Activated CD8-positive, alpha-beta T cell treated with anti-CD3 and anti-CD28 coated beads, Interleukin-2, amount 10 ng/mL, durations not matched to agents 7 days and 5 days (primary cell): ENCODE data around the gene ARSA. TPM values are rescaled to one million over a fixed set of nuclear protein-coding genes. Genes with fewer than 3 reads are reported as not detected.
"Not testable (repeated sequence)": the region's sequence is repeated elsewhere in the genome, so short reads cannot be mapped to it uniquely, and the experiment has no call there.

Experiments used
- ATAC-seq: fragments of 150-1000 bp; cut with Tn5 transposase; one replicate; pipeline ENCODE4 v1.10.0; 2021; ENCODE audit warnings: moderate library complexity
- CTCF ChIA-PET: fragments of 350-600 bp; sonication (Branson Sonifier 250); formaldehyde crosslinking; loops from one replicate; lab custom pipeline; 2021; ENCODE audit warnings: antibody characterized with exemption; lab: Charles Lee
- POLR2A ChIA-PET: fragments of 350-600 bp; sonication (Branson Sonifier 250); formaldehyde crosslinking; loops from one replicate; lab custom pipeline; 2021; ENCODE audit warnings: antibody characterized with exemption; lab: Charles Lee
- DNase-seq: peaks from one replicate; pipeline ENCODE4 v3.0.0-alpha.2; 2020
- H3K27ac Mint-ChIP-seq: one replicate; pipeline ENCODE4 v1.8.0; 2021; ENCODE audit warnings: mild to moderate bottlenecking, mixed read lengths
- H3K27me3 Mint-ChIP-seq: one replicate; pipeline ENCODE4 v1.8.0; 2021; ENCODE audit warnings: low read depth, mixed read lengths
- H3K36me3 Mint-ChIP-seq: one replicate; pipeline ENCODE4 v1.8.0; 2021; ENCODE audit warnings: low read depth, mixed read lengths
- H3K4me1 Mint-ChIP-seq: one replicate; pipeline ENCODE4 v1.8.0; 2021; ENCODE audit warnings: low read depth, mixed read lengths
- H3K4me3 Mint-ChIP-seq: one replicate; pipeline ENCODE4 v1.8.0; 2021; ENCODE audit warnings: mild to moderate bottlenecking, mixed read lengths
- H3K9me3 Mint-ChIP-seq: one replicate; pipeline ENCODE4 v1.8.0; 2022; ENCODE audit warnings: mixed read lengths; ENCODE audit not compliant: insufficient read depth
- total RNA-seq, 2 experiments: library from RNA; stranded (reverse); gene quantifications; one replicate each; pipeline ENCODE4 v1.2.3, GENCODE V29; 2021

ARSA gene
- total RNA-seq, 2 experiments from 2014 or later: 28.8 to 35.1 TPM

DNA sequence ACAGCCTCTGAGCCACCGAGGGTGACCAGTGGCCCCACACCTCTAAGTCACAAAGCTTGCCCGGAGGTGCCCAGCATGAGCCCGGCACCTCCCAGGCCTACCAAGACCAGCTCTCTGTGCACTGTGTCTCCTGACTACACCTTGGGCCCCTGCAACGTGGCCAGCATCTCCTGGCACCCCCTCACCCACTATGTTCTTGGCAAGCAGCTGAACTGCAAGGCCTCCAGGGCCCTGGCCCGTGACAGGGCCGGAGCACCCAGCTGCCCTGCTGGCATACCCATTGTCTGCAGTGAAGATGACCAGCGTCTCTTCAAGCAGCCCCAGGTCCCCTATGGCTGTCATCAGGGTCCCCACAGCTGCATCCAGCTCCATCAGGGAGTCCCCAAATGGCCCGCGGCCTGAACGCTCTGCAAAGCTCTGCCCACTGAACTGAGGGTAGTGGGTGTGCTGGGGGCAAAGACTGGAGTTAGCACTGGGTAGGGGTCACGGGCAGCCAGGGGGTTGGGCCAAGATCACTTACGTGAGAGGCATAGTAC, 1.6 kb downstream of the ARSA start:
- Mint-ChIP-seq H3K27ac (peak overlapping the region; percentile 73), H3K36me3 (peaks cover 7% of the 10 kb centered on the region), H3K9me3 (no peaks in the 10 kb centered on the region), H3K4me1 (peaks cover 40% of the 10 kb centered on the region), H3K4me3 (peak overlapping the region; percentile 63), H3K27me3 (peaks cover 3% of the 10 kb centered on the region)
- ATAC-seq (no peak), DNase-seq (no peak)
- POLR2A ChIA-PET: interaction anchor here (0.7 to 0.8 kb wide), 2 partner anchors 10 to 101 kb away, joined by 3 read pairs; partner anchors contain the start of gene SCO2
- CTCF ChIA-PET: interaction anchor here (1.0 kb wide), 1 partner anchor 67 kb away, joined by 3 read pairs; no protein-coding TSS in a partner anchor

DNA sequence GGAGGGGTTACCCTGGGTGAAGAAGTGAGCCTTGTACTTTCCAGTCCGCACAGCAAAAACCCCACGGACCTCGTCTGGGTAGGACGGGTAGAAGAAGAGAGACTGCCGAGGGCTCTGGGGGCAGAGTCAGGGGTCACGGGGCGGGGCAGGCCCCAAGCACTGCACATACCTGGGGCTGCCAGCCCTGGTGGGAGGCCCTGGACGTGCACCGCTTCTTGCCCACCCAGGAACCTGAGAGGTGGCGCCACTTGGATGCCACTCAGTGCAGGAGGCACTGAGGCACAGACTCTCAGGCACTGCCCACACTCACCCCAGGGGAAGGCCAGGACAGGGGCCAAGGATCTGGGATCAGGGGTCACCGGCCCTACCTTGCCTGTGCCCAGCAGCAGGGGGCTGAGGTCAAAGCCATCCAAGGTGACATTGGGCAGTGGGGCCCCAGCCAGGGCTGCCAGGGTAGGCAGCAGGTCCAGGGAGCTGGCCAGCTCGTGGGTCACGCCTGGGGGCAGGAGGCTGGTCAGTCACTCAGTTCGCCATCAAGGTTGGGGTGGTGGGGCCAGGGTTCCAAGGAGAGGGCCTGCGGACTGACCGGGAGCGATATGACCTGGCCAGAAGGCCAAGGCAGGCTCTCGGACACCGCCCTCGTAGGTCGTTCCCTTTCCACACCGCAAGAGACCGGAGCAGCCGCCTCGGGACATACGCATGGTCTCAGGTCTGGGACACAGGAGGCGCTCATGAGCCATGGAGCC, 2.2 kb downstream of the ARSA start:
- Mint-ChIP-seq H3K27me3 (peaks cover 3% of the 10 kb centered on the region), H3K27ac (no peak overlapping the region), H3K4me1 (peaks cover 46% of the 10 kb centered on the region), H3K4me3 (peak overlapping the region; percentile 63), H3K36me3 (peaks cover 7% of the 10 kb centered on the region), H3K9me3 (no peaks in the 10 kb centered on the region)
- ATAC-seq: no peak
- CTCF ChIA-PET: interaction anchor here (1.0 kb wide), 1 partner anchor 68 kb away, joined by 3 read pairs; no protein-coding TSS in a partner anchor
- DNase-seq: no peak
- POLR2A ChIA-PET: interaction anchor here (0.7 to 0.8 kb wide), 2 partner anchors 9 to 100 kb away, joined by 3 read pairs; partner anchors contain the start of gene SCO2

DNA sequence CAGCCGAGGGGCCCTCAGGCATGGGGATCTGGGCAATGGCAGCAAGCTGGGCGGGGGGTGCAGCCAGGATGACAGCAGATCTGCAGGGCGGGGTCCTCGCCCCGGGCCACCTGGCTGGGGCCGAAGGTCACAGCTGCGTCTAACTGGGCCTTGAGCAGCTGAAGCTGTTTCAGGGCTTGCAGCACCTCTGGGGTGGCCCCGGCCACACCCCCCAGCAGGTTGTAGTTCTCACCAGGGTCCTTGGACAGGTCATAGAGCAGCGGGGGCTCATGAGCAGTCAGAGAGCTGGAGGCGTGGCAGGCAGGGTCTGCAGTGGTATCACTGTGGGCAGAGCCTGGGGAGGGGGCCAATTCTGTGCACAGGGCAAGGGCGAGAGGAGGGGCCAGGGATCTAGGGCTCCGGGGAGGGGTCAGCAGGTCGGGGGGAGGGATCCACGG, 2.8 kb downstream of the ARSA start:
- H3K9me3 Mint-ChIP-seq: no peaks in the 10 kb centered on the region
- H3K36me3 Mint-ChIP-seq: peaks cover 7% of the 10 kb centered on the region
- CTCF ChIA-PET: no interaction called here
- peaks cover 52% of the 10 kb centered on the region for H3K4me1 Mint-ChIP-seq
- POLR2A ChIA-PET: no interaction called here
- peaks cover 3% of the 10 kb centered on the region for H3K27me3 Mint-ChIP-seq
- DNase-seq (no peak), ATAC-seq (no peak)
- H3K27ac Mint-ChIP-seq: no peak overlapping the region
- no peak overlapping the region for H3K4me3 Mint-ChIP-seq

DNA sequence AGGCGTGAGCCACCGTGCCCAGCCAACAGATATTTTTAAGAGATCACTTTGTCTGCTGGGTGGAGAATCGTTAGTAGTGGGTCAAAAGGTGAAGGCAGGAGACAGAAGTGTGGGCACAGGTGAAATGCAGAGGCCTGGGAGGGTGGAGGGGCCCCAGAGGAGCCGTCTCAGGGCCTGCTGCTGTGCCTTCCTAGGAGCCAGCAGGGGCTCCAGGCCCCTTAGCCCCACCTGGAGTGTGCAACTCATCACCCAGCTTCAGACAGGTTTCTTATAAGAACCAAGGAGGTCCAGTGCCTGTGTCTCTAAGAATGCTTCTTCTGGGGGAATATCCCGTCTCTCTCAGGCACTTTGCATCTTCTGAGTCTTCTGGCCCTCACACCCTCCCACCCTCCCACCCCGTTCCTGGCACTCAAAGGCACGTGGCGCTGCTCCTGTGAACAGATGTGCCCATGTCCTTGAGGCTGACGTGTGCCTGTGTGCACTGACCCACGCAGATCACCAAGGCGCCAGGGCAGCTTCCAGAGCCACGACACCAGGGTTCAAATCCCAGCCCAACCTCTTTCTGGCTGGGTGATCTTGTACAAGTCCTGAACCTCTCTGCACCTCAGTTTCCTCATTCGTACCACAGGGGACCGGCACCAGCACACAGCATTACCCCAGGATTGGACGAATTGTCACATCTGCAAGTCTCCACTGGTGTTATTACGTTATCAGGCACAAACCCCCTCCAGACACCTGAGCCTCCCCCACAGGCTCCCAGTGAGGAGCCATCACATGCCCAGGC, 3.4 kb downstream of the ARSA start:
- DNase-seq (no peak), ATAC-seq (no peak)
- H3K36me3 Mint-ChIP-seq: peaks cover 7% of the 10 kb centered on the region
- H3K4me3 Mint-ChIP-seq: no peak overlapping the region
- H3K27ac Mint-ChIP-seq: no peak overlapping the region
- CTCF ChIA-PET: no interaction called here
- H3K4me1 Mint-ChIP-seq: peaks cover 55% of the 10 kb centered on the region
- POLR2A ChIA-PET: interaction anchor here (0.7 kb wide), 1 partner anchor 331 kb away, joined by 3 read pairs; no protein-coding TSS in a partner anchor
- H3K9me3 Mint-ChIP-seq: no peaks in the 10 kb centered on the region
- peaks cover 3% of the 10 kb centered on the region for H3K27me3 Mint-ChIP-seq

DNA sequence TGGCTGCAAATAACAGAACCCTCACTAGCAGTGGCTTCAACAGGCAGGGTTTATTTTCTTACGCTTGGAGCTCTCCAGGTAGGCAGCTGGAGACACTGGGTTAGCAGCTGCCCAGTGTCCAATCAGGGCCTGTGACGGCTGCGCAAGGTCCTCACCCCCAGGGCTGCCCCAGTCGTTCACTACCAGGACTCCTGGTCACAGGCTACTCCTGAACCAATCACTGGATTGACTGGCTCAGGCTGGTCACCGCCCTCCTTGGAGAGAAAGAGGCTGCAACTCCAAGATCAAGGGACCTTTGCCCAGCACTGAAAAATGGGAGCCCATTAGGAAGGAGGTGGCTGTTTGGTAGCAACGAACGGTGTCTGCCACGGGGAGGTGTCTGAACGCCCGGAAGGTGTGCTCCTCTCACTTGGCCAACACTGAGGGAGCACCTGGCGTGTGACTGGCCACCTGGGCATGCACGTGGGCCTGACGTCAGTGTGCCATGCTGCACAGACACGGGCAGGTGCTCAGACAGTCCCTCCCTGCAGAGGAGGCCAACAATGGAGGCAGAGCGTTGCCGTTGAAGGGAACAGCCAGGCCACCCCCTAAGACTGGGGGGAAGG, 5.1 kb downstream of the ARSA start:
- Mint-ChIP-seq H3K27me3 (no peaks in the 10 kb centered on the region), H3K4me3 (peak overlapping the region; percentile 84), H3K9me3 (no peaks in the 10 kb centered on the region), H3K4me1 (peaks cover 50% of the 10 kb centered on the region), H3K27ac (peak overlapping the region; percentile 100), H3K36me3 (peaks cover 7% of the 10 kb centered on the region)
- DNase-seq: no peak
- ChIA-PET POLR2A (interaction anchor here (2.0 to 5.1 kb wide), 4 partner anchors 78 to 96 kb away, joined by 10 to 111 read pairs (median 49); partner anchors contain the start of genes KLHDC7B, SCO2 and TYMP), CTCF (interaction anchor here (1.0 to 4.4 kb wide), 5 partner anchors 11 to 329 kb away, joined by 3 to 77 read pairs (median 10); partner anchors contain the start of gene SCO2)
- no peak for ATAC-seq

DNA sequence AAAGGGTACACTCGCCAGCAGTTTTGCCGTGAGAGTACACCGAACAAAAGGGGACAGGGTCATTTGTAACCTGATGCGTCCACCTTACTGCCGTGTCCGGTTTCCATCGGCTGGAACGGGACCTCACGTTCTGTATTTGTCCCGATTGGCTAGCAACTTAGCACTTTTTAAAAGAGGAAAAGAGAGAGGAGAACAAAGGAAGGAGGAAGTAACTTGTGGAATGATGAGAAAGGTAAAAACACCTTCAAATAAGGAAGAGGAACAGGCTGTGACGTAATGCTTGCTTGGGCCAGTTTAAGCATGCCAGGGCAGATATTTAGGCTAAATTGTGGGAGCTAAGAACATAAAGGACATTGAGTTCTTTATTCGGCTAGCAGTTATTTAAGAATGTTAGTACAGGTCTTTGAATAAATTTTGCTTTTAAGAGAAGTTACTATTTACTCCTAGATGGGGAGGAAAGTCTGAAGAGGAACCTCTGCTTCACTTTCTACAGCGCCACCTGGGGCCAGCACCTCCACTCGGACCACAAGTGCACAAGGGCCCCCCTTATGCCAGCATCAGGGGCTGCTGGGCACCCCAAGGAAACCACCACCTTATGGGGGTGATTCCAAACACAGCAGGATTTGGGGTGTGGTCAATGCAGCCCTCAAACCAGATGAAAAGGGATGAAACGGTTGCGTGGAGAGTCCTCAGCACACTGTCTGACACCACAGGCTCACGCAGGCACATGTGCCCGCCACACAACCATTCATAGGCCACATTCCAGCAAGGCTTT, 5.8 kb downstream of the ARSA start:
- peaks cover 7% of the 10 kb centered on the region for H3K36me3 Mint-ChIP-seq
- ChIA-PET POLR2A (interaction anchor here (0.6 to 5.1 kb wide), 21 partner anchors 40 to 432 kb away, joined by 3 to 111 read pairs (median 7); partner anchors contain the start of genes CHKB, HDAC10, KLHDC7B and LMF2), CTCF (interaction anchor here (1.0 to 4.4 kb wide), 22 partner anchors 8 to 371 kb away, joined by 3 to 77 read pairs (median 8); partner anchors contain the start of genes CHKB, HDAC10, LMF2 and NCAPH2)
- H3K27me3 Mint-ChIP-seq: peaks cover 2% of the 10 kb centered on the region
- DNase-seq (peak; percentile 68), ATAC-seq (peak; percentile 8)
- peaks cover 48% of the 10 kb centered on the region for H3K4me1 Mint-ChIP-seq
- peak overlapping the region; percentile 84 for H3K4me3 Mint-ChIP-seq
- H3K9me3 Mint-ChIP-seq: no peaks in the 10 kb centered on the region
- H3K27ac Mint-ChIP-seq: peak overlapping the region; percentile 100

DNA sequence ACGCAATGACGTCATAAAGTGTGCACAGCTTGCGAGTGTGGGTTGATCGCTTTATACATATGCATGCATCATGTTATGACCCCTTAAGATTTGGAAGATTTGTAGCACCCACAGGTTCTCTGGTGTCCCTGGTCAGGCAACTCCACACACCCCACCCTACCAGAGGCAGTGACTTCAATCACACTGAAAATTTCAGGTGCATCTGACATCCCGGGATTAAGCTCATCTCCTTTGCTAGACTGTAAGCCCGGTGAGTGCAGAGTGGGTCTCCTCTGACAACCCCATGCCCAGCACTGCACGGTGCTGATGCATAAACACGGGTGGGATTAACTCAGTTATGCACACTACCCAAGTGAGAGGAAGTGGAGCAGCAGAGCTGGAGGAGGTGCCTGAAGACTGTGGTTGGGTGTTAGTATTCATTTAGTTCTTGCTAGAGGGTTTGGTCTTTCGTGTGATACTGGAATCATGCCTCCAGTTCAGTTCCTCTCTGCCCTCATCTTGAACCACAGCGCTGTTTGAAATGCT, 6.5 kb downstream of the ARSA start:
- DNase-seq: peak; percentile 77
- ChIA-PET POLR2A (interaction anchor here (0.6 to 5.1 kb wide), 26 partner anchors 20 to 431 kb away, joined by 3 to 111 read pairs (median 6); partner anchors contain the start of genes CHKB, HDAC10, KLHDC7B and LMF2), CTCF (interaction anchor here (0.9 to 4.4 kb wide), 31 partner anchors 9 to 430 kb away, joined by 3 to 77 read pairs (median 7); partner anchors contain the start of genes CHKB, HDAC10, KLHDC7B and LMF2)
- ATAC-seq: peak; percentile 62
- Mint-ChIP-seq H3K9me3 (no peaks in the 10 kb centered on the region), H3K36me3 (peaks cover 6% of the 10 kb centered on the region), H3K27me3 (peaks cover 2% of the 10 kb centered on the region), H3K4me3 (peak overlapping the region; percentile 84), H3K4me1 (peaks cover 44% of the 10 kb centered on the region), H3K27ac (peak overlapping the region; percentile 100)

DNA sequence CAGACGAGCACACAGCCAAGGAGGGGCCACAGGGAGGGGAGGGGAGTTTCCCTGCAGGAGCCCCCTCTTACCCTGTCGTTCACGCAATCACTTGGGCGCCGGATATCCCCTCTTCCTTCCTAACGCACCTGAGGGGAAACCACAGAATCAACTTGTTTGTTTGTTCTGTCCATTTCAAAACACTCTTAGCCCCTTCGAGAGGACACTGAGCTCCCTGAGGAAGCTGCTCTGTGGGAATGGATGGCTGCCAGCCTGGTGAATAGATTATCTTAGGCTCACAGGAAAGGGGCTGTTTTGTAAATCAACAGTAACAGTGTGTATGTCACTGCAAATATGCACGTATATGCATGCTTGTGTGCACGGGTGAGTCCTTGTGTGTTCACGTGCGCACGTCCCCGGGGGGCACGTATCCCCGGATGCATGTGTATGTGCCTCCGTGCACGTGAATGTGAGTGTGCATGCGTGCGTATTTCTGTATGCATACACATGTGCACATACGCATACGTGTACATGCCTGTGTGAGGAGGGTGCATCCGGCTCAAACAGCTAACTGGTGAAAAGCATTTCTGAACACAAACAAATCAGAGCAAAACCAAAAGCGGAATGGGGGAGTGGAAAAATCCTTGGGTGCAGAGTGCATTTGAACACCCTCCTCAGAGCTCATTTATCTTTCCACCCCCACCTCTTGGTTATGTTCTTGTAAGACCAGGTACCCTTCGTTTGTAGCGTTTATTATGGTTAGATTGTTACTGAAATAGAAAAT, 7.2 kb downstream of the ARSA start:
- peak; percentile 95 for DNase-seq
- no peaks in the 10 kb centered on the region for H3K9me3 Mint-ChIP-seq
- H3K27me3 Mint-ChIP-seq: peaks cover 2% of the 10 kb centered on the region
- peaks cover 42% of the 10 kb centered on the region for H3K4me1 Mint-ChIP-seq
- H3K4me3 Mint-ChIP-seq: peak overlapping the region; percentile 84
- peaks cover 4% of the 10 kb centered on the region for H3K36me3 Mint-ChIP-seq
- peak overlapping the region; percentile 100 for H3K27ac Mint-ChIP-seq
- ATAC-seq: peak; percentile 79
- CTCF ChIA-PET: interaction anchor here (0.6 to 4.4 kb wide), 41 partner anchors 8 to 430 kb away, joined by 3 to 77 read pairs (median 5); partner anchors contain the start of genes CHKB, DENND6B, HDAC10 and KLHDC7B
- POLR2A ChIA-PET: interaction anchor here (0.8 to 5.1 kb wide), 25 partner anchors 19 to 430 kb away, joined by 3 to 111 read pairs (median 6); partner anchors contain the start of genes CHKB, HDAC10, KLHDC7B and LMF2

DNA sequence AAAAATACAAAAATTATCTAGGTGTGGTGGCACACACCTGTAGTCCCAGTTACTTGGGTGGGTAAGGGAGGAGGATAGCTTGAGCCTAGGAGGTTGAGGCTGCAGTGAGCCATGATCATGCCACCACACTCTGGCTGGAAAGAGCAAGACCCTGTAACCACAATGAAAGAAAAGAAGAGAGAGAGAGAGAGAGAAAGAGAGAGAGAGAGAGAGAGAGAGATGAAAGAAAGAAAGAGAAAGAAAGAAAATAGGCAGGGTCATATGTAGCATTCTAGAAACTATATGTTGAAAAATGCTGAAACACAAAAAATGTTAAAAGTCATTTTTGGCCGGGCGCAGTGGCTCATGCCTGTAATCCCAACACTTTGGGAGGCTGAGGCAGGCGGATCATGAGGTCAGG, 13.7 kb downstream of the ARSA start:
- H3K9me3 Mint-ChIP-seq, H3K4me3 Mint-ChIP-seq, CTCF ChIA-PET, DNase-seq, H3K27ac Mint-ChIP-seq, ATAC-seq, H3K27me3 Mint-ChIP-seq, H3K36me3 Mint-ChIP-seq, POLR2A ChIA-PET: not testable (repeated sequence)
- peaks cover 18% of the 10 kb centered on the region for H3K4me1 Mint-ChIP-seq
